ENCODE measurements around the gene SYPL1. TPM values are rescaled to one million over a fixed set of nuclear protein-coding genes. Genes with fewer than 3 reads are reported as not detected.

The SYPL1 gene
- total and polyA plus RNA-seq, 2 donors (not counting 1 experiment from before 2014, with no cell fraction given), result 58.5 to 130 TPM

DNA sequence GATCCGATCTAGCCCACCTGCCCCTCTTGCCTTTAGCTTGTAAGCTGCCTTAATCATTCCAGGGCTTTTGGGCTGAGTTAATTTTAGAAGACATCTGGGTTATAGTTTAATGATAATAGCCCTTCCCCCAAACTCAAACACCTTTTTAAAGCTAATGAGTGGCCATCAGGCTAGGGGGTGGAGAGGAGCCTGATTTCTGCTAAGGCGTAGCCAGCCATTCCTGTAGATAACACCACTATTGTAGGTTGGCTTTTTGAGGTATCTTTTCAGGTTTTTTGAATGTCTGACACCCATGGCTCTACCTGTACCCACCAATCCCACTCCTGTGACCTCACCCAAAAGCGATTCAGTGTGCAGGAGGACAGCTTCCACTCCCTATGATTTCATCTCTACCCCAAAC is 7.6 kb upstream of the SYPL1 start:
- Histone ChIP-seq H3K36me3 (replicated peaks in 1 of 2; ENCODE audit: control extremely low read depth in 1 of 2, control insufficient read depth in 1 of 2, extremely low read depth in 1 of 2, insufficient read depth in 2 of 2, low read length in 1 of 2) (no peaks in the 10 kb centered on the region), H3K4me1 (ENCODE audit: control insufficient read depth in 2 of 2, insufficient read depth in 2 of 2, low read length in 2 of 2) (peaks cover 31 to 34% of the 10 kb centered on the region in 2 donors), H4K20me1 (ENCODE audit: control insufficient read depth, insufficient read depth, low read length, poor library complexity, severe bottlenecking) (no peaks in the 10 kb centered on the region), H3K27ac (ENCODE audit: low read length in 2 of 2) (no peak overlapping the region), H3K27me3 (replicated peaks in 1 of 4; ENCODE audit: control extremely low read depth in 1 of 4, control insufficient read depth in 3 of 4, insufficient read depth in 4 of 4, low read length in 3 of 4) (no peaks in the 10 kb centered on the region), H3K4me3 (ENCODE audit: control extremely low read depth in 1 of 5, extremely low read depth in 1 of 5, insufficient read depth in 1 of 5, low read depth in 2 of 5, low read length in 4 of 5) (no peak overlapping the region), H2AFZ (ENCODE audit: insufficient read depth, low read depth, low read length, poor library complexity, severe bottlenecking) (no peak overlapping the region), H3K9me3 (ENCODE audit: control extremely low read depth in 1 of 3, control insufficient read depth in 2 of 3, insufficient read depth in 1 of 3, low read length in 2 of 3) (no peaks in the 10 kb centered on the region), H3K79me2 (ENCODE audit: control insufficient read depth, insufficient read depth, low read length) (peaks cover 3% of the 10 kb centered on the region), H3K9ac (ENCODE audit: low read length) (no peak overlapping the region), H3K4me2 (replicated peaks; ENCODE audit: low read depth, low read length, poor library complexity, severe bottlenecking) (no peak overlapping the region)
- ATAC-seq (ENCODE audit: low read depth) (no peak), DNase-seq (no peak)
- intact Hi-C loops (cut with micrococcal nuclease), result loop anchor here (10.0 kb wide), 1 partner anchor 1105 kb away; the partner anchor contains the start of gene KMT2E
- Mint-ChIP-seq H3K27ac (no peak overlapping the region), H3K27me3 (no peaks in the 10 kb centered on the region), H3K4me3 (no peak overlapping the region), H3K4me1 (peaks cover 42% of the 10 kb centered on the region), H3K9me3 (ENCODE audit: insufficient read depth) (no peaks in the 10 kb centered on the region)
- no peak for TF ChIP-seq EZH2 (IDR thresholded peaks at IDR 0.05; ENCODE audit: borderline replicate concordance, insufficient read depth, low read depth, low read length, poor library complexity, severe bottlenecking)
- TF ChIP-seq, protein P1, sequence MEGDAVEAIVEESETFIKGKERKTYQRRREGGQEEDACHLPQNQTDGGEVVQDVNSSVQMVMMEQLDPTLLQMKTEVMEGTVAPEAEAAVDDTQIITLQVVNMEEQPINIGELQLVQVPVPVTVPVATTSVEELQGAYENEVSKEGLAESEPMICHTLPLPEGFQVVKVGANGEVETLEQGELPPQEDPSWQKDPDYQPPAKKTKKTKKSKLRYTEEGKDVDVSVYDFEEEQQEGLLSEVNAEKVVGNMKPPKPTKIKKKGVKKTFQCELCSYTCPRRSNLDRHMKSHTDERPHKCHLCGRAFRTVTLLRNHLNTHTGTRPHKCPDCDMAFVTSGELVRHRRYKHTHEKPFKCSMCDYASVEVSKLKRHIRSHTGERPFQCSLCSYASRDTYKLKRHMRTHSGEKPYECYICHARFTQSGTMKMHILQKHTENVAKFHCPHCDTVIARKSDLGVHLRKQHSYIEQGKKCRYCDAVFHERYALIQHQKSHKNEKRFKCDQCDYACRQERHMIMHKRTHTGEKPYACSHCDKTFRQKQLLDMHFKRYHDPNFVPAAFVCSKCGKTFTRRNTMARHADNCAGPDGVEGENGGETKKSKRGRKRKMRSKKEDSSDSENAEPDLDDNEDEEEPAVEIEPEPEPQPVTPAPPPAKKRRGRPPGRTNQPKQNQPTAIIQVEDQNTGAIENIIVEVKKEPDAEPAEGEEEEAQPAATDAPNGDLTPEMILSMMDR (IDR thresholded peaks at IDR 0.05), result no peak
- ChIA-PET CTCF (interaction anchor here (1.3 to 2.1 kb wide), 2 partner anchors 35 to 62 kb away, joined by 5 to 8 read pairs; no protein-coding TSS in a partner anchor), POLR2A (interaction anchor here (0.6 to 1.1 kb wide), 3 partner anchors 9 to 1179 kb away, joined by 3 to 5 read pairs (median 5); no protein-coding TSS in a partner anchor)
- 92% methylated on average over 1 of the region's 3 CpGs for whole genome bisulfite sequencing (ENCODE audit: insufficient coverage)

DNA sequence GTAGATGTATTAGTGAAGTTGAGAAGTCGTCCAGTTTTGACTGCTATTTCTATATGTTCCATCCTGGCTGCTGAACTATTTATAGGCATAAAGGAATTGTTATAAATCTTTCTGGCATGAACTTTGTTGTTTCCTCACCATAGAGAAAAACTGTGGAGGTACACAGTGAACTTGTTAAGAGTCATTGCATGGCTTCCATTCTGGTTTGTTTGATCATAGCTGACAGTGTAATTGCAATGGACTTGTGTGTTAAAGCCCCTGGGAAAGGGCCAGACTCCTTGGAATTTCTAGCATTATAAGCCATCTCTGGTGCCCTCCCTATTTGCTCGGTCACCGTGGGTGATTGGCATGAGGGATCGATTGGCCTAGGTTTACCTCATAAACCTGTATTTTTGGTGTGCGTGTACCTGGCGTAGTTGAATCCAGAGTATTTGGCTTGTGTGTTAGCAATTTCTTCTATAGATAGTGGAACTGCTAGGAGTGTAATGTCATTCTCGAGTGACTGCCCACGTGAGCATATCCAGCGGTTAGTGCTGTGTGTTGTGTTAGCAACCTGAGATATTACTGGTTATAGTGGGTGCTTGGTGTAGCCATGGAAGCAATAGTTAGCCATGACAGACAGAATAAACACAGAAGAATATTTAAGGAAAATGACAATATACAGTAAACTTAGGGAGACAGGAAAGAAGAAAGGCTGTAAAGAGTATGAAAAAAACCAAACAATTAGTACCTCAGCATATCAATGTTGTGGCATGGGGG is 5.9 kb upstream of the SYPL1 start:
- ChIA-PET POLR2A (no interaction called here), CTCF (interaction anchor here (1.2 to 8.0 kb wide), 3 partner anchors 23 to 36 kb away, joined by 3 to 120 read pairs (median 4); no protein-coding TSS in a partner anchor)
- H3K9me3 Mint-ChIP-seq (ENCODE audit: insufficient read depth), result no peaks in the 10 kb centered on the region
- H4K20me1 ChIP-seq (ENCODE audit: control insufficient read depth, insufficient read depth, low read length, poor library complexity, severe bottlenecking), result no peaks in the 10 kb centered on the region
- no peaks in the 10 kb centered on the region for H3K9me3 ChIP-seq (ENCODE audit: control extremely low read depth in 1 of 3, control insufficient read depth in 2 of 3, insufficient read depth in 1 of 3, low read length in 2 of 3)
- no peaks in the 10 kb centered on the region for H3K27me3 Mint-ChIP-seq
- H3K27me3 ChIP-seq (replicated peaks in 1 of 4; ENCODE audit: control extremely low read depth in 1 of 4, control insufficient read depth in 3 of 4, insufficient read depth in 4 of 4, low read length in 3 of 4), result no peaks in the 10 kb centered on the region
- peaks cover 20% of the 10 kb centered on the region for H3K79me2 ChIP-seq (ENCODE audit: control insufficient read depth, insufficient read depth, low read length)
- no peak overlapping the region for H3K9ac ChIP-seq (ENCODE audit: low read length)
- no peak overlapping the region for H3K4me3 Mint-ChIP-seq
- H2AFZ ChIP-seq (ENCODE audit: insufficient read depth, low read depth, low read length, poor library complexity, severe bottlenecking), result no peak overlapping the region
- ATAC-seq (ENCODE audit: low read depth) (no peak), DNase-seq (no peak)
- intact Hi-C loops (cut with micrococcal nuclease), result loop anchor here (1.0 to 10.0 kb wide), 3 partner anchors 8 to 1103 kb away; partner anchors contain the start of gene KMT2E
- peaks cover 48 to 49% of the 10 kb centered on the region in 2 donors for H3K4me1 ChIP-seq (ENCODE audit: control insufficient read depth in 2 of 2, insufficient read depth in 2 of 2, low read length in 2 of 2)
- H3K4me3 ChIP-seq (ENCODE audit: control extremely low read depth in 1 of 5, extremely low read depth in 1 of 5, insufficient read depth in 1 of 5, low read depth in 2 of 5, low read length in 4 of 5), result no peak overlapping the region
- peak overlapping the region in 1 of 2 donors; percentile 86 for H3K27ac ChIP-seq (ENCODE audit: low read length in 2 of 2)
- no peaks in the 10 kb centered on the region for H3K36me3 ChIP-seq (replicated peaks in 1 of 2; ENCODE audit: control extremely low read depth in 1 of 2, control insufficient read depth in 1 of 2, extremely low read depth in 1 of 2, insufficient read depth in 2 of 2, low read length in 1 of 2)
- no peak for TF ChIP-seq EZH2 (IDR thresholded peaks at IDR 0.05; ENCODE audit: borderline replicate concordance, insufficient read depth, low read depth, low read length, poor library complexity, severe bottlenecking)
- TF ChIP-seq, protein P1 (IDR thresholded peaks at IDR 0.05), result no peak
- WGBS (ENCODE audit: insufficient coverage), result 100% methylated on average over 7 of the region's 9 CpGs
- H3K27ac Mint-ChIP-seq, result peak overlapping the region; percentile 92
- peaks cover 54% of the 10 kb centered on the region for H3K4me1 Mint-ChIP-seq
- peak overlapping the region; percentile 59 for H3K4me2 ChIP-seq (replicated peaks; ENCODE audit: low read depth, low read length, poor library complexity, severe bottlenecking)

Measured in B cell (primary cell).